Keratinocyte (primary cell): ENCODE measurements around the gene SHMT2. TPM values are rescaled to one million over a fixed set of nuclear protein-coding genes. Genes with fewer than 3 reads are reported as not detected.
A peak's percentile ranks its signal among the peaks of the same experiment; 100 is the strongest.

ENCODE experiments used
- DNase-seq: peaks from one replicate; pipeline ENCODE4 v3.0.0-alpha.2; 2011; ENCODE audit warnings: low read depth, missing footprints, low spot score
- FAIRE-seq: peaks from 2 replicates; lab custom pipeline; 2011; peaks lifted over from hg19 to GRCh38; lab: Jason Lieb, UNC
- H2AFZ ChIP-seq: 2 replicates; pipeline ENCODE4 v1.6.0; 2012; ENCODE audit warnings: low read length, control low read depth, inconsistent platforms; ENCODE audit not compliant: control insufficient read depth
- H3K27ac ChIP-seq: 2 replicates; pipeline ENCODE4 v1.5.1; 2011; ENCODE audit warnings: low read length; ENCODE audit not compliant: control insufficient read depth, insufficient read depth
- H3K27me3 ChIP-seq: 3 replicates; pipeline ENCODE4 v1.6.0; 2011; ENCODE audit warnings: low read length; ENCODE audit not compliant: control insufficient read depth, insufficient read depth; ENCODE audit errors: extremely low read depth
- H3K36me3 ChIP-seq, 2 experiments: 2 replicates in 1 of 2; 3 replicates in 1 of 2; pipeline ENCODE4 v1.5.1; 2011; ENCODE audit warnings: low read length in 2 of 2, mild to moderate bottlenecking in 1 of 2; ENCODE audit not compliant: control insufficient read depth in 2 of 2, insufficient read depth in 2 of 2; ENCODE audit errors: extremely low read depth in 1 of 2
- H3K4me1 ChIP-seq: 3 replicates; pipeline ENCODE4 v1.5.1; 2011; ENCODE audit warnings: low read length; ENCODE audit not compliant: control insufficient read depth, insufficient read depth; ENCODE audit errors: extremely low read depth
- H3K4me2 ChIP-seq: 3 replicates; pipeline ENCODE4 v1.6.0; 2011; ENCODE audit warnings: low read depth, low read length; ENCODE audit not compliant: control insufficient read depth, insufficient read depth; ENCODE audit errors: extremely low read depth
- H3K4me3 ChIP-seq, 3 experiments: fragments of 200-600 bp in 1 of 3; sonication (generic) in 1 of 3; 2 replicates in 2 of 3; 3 replicates in 1 of 3; pipeline ENCODE4 v1.5.1; 2011 to 2016; ENCODE audit warnings: low read length in 3 of 3, mild to moderate bottlenecking in 3 of 3, control low read depth in 2 of 3, inconsistent platforms in 1 of 3, low read depth in 1 of 3, mixed read lengths in 1 of 3, mixed run types in 1 of 3, moderate library complexity in 1 of 3; ENCODE audit not compliant: control insufficient read depth in 2 of 3, insufficient read depth in 2 of 3; ENCODE audit errors: extremely low read depth in 1 of 3
- H3K79me2 ChIP-seq: 2 replicates; pipeline ENCODE4 v1.6.0; 2012; ENCODE audit warnings: low read length; ENCODE audit not compliant: control insufficient read depth, insufficient read depth
- H3K9ac ChIP-seq: 3 replicates; pipeline ENCODE4 v1.6.0; 2011; ENCODE audit warnings: low read length; ENCODE audit not compliant: control insufficient read depth, insufficient read depth; ENCODE audit errors: extremely low read depth
- H3K9me1 ChIP-seq: 3 replicates; pipeline ENCODE4 v1.6.0; 2011; ENCODE audit warnings: low read length; ENCODE audit not compliant: control insufficient read depth, insufficient read depth; ENCODE audit errors: extremely low read depth
- H3K9me3 ChIP-seq: 2 replicates; pipeline ENCODE4 v1.5.1; 2012; ENCODE audit warnings: low read depth, low read length; ENCODE audit not compliant: control insufficient read depth
- H4K20me1 ChIP-seq: 3 replicates; pipeline ENCODE4 v1.6.0; 2011; ENCODE audit warnings: low read length; ENCODE audit not compliant: control insufficient read depth, insufficient read depth; ENCODE audit errors: extremely low read depth
- CTCF ChIP-seq, 3 experiments: IDR thresholded peaks in 1 of 3; conservative IDR thresholded peaks in 1 of 3; optimal IDR thresholded peaks in 1 of 3; 2 replicates in 2 of 3; 3 replicates in 1 of 3; pipeline versions ENCODE3 to v1.5.1; 2011; ENCODE audit warnings: low read length in 3 of 3, mild to moderate bottlenecking in 3 of 3, moderate library complexity in 2 of 3, control low read depth in 1 of 3, inconsistent platforms in 1 of 3; ENCODE audit not compliant: insufficient read depth in 2 of 3; ENCODE audit errors: extremely low read depth in 1 of 3
- EZH2 ChIP-seq: IDR thresholded peaks from one replicate; pipeline ENCODE4 v1.6.1; 2012; ENCODE audit warnings: inconsistent platforms, mild to moderate bottlenecking, low read length, moderate library complexity
- dilution Hi-C: fragments of 300-500 bp; cut with MboI; formaldehyde crosslinking; loops from one replicate; pipeline ENCODE4 v1.7.0; 2020; ENCODE audit warnings: low sequenced_read_pairs; ENCODE audit not compliant: extremely low pct_ligation_motif_present
- polyA plus RNA-seq, 5 experiments: library from polyadenylated mRNA; depleted of rRNA in 3 of 5; stranded (reverse) in 3 of 5; stranded (forward) in 1 of 5; unstranded in 1 of 5; fragments of >200 nt; gene quantifications; 1 replicate in 1 of 5; 2 replicates in 3 of 5; 3 replicates in 1 of 5; pipeline versions ENCODE4 v1.2.1 to v1.2.3, GENCODE V29; 2011 to 2012; ENCODE audit warnings: missing spikeins in 2 of 5, low read depth in 1 of 5, low replicate concordance in 1 of 5

SHMT2 gene
- polyA plus RNA-seq, 1 donor (not counting 4 experiments of a cell fraction or from before 2014, with no cell fraction given) = 128 TPM

- FAIRE-seq (no peak), DNase-seq (no peak)
- Histone ChIP-seq H4K20me1 (no peaks in the 10 kb centered on the region), H3K4me1 (peaks cover 44% of the 10 kb centered on the region), H3K27me3 (peaks cover 57% of the 10 kb centered on the region), H3K79me2 (no peaks in the 10 kb centered on the region), H3K9me1 (no peaks in the 10 kb centered on the region), H3K4me2 (peak overlapping the region; percentile 82), H2AFZ (no peak overlapping the region), H3K9me3 (no peaks in the 10 kb centered on the region), H3K4me3 (no peak overlapping the region), H3K9ac (no peak overlapping the region), H3K36me3 (peaks cover 0 to 3% of the 10 kb centered on the region in 2 experiments), H3K27ac (no peak overlapping the region)
- TF ChIP-seq CTCF (optimal IDR thresholded peaks at IDR 0.05 in 1 of 3, IDR thresholded peaks at IDR 0.05 in 1 of 3, conservative IDR thresholded peaks at IDR 0.05 in 1 of 3; ENCODE audit: extremely low read depth in 1 of 3, insufficient read depth in 2 of 3, low read length in 3 of 3) = no peak
- no peak for TF ChIP-seq EZH2
- dilution Hi-C loops = no loop called here
Observed at GRCh38 chr12:57242329-57242690, 12.8 kb downstream of the SHMT2 start.

DNA sequence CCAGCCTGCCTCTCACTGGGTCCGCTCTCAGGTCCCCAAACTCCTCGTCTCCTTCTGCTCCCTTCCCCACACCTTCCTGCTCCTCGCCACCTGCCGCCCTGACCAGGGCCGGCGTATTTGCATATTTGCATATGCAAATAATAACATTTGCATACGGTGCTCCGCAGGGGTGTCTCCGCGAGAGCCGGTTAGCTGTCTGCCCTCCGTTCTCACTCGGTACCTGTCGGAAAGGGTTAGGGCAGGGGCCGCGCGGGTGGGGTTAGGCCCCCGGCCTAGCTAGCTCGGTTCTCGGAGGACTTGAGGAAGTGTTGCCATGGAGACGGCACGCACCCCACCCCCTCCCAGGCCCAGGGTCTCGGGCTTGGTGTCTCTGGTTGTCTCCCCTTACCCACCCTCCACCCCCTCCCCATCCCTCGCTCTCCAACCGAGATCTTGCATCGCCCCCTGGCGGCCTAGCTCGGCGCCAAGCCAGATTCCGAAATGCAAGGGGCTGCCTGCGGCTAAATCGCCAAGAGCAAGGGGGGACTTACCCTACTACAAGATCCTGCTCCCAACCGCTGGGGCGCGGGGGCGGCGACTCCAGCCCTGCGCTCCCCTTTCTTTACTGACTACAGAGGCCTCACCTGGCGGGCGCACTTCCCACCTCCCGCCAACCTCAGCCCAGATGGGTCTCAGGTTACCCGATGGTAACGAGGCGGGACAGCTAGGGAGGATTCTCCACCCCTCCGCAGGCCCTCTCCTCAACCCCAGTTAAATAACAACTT lies 13.4 kb downstream of the SHMT2 start:
- Histone ChIP-seq H3K9me1 (no peaks in the 10 kb centered on the region), H3K27ac (no peak overlapping the region), H3K4me2 (peak overlapping the region; percentile 82), H3K9ac (no peak overlapping the region), H2AFZ (no peak overlapping the region), H4K20me1 (no peaks in the 10 kb centered on the region), H3K9me3 (no peaks in the 10 kb centered on the region), H3K79me2 (no peaks in the 10 kb centered on the region), H3K4me1 (peaks cover 39% of the 10 kb centered on the region), H3K27me3 (peaks cover 57% of the 10 kb centered on the region), H3K4me3 (peak overlapping the region in 2 of 3 experiments; percentile 55 to 66), H3K36me3 (peaks cover 0 to 3% of the 10 kb centered on the region in 2 experiments)
- TF ChIP-seq CTCF (optimal IDR thresholded peaks at IDR 0.05 in 1 of 3, IDR thresholded peaks at IDR 0.05 in 1 of 3, conservative IDR thresholded peaks at IDR 0.05 in 1 of 3; ENCODE audit: extremely low read depth in 1 of 3, insufficient read depth in 2 of 3, low read length in 3 of 3) (peak in 2 of 3 experiments; percentile 35 to 80), EZH2 (no peak)
- dilution Hi-C loops = no loop called here
- FAIRE-seq (no peak), DNase-seq (no peak)
